Caki2 (cell line): ENCODE measurements around the gene PTH1R. TPM values are rescaled to one million over a fixed set of nuclear protein-coding genes. Genes with fewer than 3 reads are reported as not detected.

Source experiments
- DNase-seq: peaks from one replicate; pipeline ENCODE4 v3.0.0-alpha.2; 2015; ENCODE audit warnings: low read depth
- in situ Hi-C: cut with HindIII; loops from 2 replicates; pipeline ENCODE4 v1.10.0; 2016; ENCODE audit warnings: low sequenced_read_pairs, low pct_unique_long_range_greater_than_20kb, mixed read lengths
- total RNA-seq: library from RNA; depleted of rRNA; stranded (reverse); fragments of >200 nt; shearing (Covaris generic); gene quantifications from 2 replicates; pipeline ENCODE4 v1.2.3, GENCODE V29; 2014; ENCODE audit warnings: low replicate concordance

Gene PTH1R
- total RNA-seq, 1 experiment from 2014 or later: 3.3 TPM

DNA sequence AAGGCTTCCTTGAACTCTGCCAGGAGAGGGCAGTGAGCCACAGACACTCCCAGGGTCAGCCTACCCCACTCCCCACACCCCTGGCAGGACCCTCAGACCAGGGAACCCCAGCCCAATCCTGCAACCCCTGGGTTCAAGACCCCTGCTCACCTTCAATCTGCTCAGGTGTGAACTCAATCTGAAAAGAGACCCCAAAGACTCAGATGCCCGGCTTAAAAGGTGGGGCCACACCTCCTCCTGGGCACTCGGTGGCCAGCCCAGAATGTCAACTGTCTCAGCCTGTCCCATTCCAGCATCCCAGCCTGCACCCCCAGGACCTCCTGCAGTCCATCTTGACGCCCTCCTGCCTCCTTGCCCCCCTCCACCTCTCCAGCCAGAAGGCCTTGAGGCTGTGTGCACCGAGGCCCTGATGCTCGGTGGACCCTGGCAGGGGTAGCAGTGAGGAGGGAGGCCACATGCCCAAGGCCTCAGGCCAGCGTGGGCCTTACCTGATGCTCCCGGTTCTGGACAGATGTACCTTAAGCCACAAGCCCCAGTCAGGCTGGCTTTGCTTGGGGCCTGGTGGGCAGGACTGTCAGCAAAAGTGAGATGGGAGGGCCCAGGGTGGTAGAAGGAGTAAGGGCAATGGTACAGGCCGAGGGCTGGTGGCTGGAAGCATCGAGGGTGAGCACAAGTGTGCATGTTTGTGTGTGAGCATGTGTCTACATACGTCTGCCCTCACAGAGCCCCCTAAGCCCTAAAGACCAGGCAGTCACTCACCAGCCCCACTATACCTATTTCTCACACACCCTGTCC lies 16.5 kb upstream of the PTH1R start:
- in situ Hi-C loops: no loop called here
- DNase-seq: no peak

DNA sequence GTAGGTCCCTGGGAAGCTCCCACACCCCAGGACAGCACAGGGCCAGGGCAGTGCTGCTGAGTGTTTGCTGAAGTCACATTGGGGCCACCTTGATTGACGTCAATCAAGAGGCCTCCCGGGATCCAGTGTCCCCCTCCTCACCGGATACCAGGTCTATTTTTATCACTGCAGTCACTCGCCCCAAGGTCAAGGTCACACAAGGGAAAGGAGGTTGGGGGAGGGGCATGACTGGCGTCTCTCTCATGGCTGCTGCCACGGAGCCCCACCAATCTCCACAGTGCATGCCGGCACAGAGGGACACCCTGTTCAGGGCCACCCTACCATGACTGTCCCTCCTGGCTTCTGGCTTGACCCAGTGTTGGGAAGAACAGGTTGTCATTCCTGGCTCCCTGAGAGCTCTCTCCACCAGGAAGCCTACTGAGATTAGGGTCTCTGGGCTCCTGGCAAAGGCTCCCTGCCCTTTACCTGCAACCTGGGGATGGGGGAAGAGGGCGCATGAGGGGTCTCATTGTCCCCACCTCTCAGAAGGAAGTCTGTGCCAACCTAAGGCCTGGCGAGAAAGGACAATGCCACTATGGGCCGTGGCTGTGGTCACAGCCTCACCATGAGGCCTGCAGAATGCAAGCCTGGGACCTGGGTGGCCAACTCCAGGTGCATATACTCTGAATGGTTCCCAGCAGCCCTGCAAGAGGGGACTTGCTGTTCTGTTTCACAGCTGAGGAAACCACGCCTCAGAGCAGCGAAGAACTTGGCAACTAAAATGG lies 15.7 kb upstream of the PTH1R start:
- in situ Hi-C loops: no loop called here
- no peak for DNase-seq

DNA sequence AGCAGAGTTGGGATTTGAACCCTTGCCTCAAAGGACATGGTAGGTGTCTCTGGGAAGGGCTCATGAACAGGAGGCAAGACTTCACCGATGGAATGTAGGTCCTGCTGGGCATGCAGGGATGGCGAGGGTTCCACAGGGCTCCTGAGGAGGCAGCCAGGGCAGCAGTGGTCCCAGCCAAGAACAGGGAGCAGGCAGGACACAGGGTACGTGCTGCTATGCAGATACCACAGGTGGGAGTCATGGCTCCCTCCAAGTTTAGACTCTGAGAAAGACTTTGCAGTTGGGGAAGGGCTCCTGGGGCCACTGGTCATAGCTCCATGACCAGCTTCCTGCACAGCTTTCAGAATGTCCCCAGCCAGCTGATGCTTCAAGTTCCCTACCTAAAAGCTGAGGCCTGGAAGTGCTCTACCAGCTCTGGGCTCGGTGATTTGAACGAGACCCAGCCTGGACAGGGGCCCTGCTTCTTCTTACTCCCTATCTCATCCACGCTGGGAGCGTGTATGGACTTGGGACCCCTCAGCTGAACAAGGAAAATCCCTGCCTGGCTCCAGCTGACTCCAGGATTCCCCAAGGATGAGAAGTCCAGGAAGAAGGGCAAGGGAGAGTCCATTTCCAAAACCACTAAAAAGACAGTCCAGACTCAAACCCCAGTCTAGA lies 15.0 kb upstream of the PTH1R start:
- in situ Hi-C loops: no loop called here
- no peak for DNase-seq

DNA sequence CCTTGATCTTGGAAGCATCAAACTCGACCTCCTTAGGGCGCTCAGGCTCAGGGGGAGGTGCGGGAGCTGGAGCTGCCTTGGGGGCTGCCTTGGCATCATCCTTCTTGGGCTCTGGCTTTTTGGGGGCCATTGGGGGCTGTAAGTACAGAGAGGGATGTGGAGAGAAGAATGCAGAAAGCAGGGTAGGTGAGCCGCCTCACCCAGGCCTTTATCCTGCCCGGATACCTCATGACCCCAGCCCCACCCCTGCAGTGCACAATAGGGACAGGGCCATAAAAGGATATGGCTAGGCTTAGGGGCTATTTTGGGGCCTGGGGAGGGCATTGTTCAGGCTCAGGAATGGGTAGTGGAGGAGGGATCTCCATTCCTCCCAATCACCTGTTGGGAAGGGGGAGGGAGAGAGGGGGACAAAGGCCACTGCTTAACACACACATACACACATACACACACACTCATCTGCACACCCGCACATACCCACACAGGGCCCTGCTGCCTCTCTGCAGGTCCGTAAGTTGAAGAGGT lies 14.2 kb upstream of the PTH1R start, which contains the start of gene MYL3:
Gene MYL3 (minus strand): TSS at position 184 of the 522 bp plus-strand sequence. CDS start 54 bp downstream, at position 130.
- DNase-seq: no peak
- in situ Hi-C loops: no loop called here

DNA sequence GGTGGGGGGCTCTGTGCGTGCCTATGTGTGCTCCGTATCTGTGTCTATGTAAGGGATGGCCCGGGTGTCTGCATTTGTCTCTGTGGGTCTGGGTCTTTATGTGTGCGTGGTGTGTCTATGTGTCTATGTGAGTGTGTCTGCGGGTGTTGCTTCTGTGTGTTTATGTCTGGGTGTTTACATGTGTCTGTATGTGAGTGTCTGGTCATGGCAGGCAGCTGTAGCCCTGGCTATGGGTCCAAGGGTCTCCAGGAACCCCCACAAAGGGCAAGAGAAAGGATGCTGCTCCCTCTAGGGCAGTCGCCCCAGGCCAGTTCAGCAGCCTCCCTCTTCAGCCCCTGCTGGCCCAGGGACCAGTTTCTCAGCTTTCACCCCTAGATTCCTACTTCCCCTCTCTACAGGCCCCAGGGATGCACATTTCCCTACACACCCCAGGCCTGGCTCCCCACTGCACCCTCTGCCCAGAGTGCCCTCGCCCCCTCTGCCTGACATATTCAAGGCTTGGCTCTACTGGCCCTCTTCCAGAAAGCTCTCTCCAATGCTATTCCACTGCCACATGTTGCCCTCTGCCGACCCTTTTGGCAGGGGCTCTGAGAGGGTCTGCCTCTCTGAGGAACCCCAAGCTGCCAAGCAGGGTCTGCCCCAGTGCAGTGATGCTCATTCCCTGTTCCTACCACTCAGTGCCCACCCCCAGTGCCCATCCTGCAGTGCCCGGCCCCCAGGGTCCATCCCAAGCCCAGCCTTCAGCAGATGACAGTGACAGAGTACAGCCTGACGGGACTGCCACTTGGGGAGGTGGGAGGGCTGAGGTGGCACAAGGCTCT lies 13.2 kb upstream of the PTH1R start:
- no peak for DNase-seq
- in situ Hi-C loops: no loop called here

DNA sequence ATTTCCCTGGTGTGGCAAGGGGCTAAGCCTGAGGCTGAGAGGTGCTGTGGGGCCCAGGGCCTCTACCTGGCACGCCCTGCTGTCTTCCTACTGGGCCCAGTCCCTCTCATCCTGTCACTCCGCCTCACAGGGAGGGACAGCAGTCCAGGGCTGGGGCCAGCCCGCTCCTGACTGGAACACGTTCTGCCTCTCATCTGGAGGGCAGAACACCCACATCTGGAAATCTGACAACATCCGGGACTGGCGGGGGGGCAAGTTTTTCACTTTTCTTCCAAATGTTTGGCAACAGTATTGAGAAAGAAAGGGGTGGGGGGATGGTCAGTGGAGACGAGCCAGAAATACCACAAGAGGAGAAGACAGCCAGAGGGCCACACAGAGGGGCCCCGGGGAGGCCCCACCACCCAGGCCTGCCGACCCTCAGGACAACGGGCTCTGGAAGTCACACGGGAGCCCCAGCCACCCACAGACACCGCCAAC lies 12.5 kb upstream of the PTH1R start:
- no peak for DNase-seq
- in situ Hi-C loops: no loop called here

DNA sequence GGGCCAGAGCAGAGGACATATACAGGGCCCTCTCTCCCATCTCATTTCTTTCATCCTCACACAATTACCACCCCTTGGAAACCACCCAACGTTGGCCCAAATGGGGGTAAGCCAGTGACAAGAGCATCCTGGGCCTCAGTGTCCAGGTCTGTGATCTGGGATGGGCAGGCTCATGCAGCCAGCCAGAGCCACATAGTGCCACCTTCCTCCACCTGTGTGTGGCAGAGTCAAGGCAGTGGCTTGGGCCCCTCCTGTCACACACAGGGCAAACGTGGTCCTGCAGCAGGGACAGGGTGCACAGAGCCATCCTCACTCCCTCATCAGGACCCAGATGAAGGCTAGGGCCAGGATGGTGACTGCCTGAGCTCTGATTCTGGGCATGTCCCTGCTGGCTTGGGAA lies 12.0 kb upstream of the PTH1R start:
- in situ Hi-C loops: no loop called here
- no peak for DNase-seq

DNA sequence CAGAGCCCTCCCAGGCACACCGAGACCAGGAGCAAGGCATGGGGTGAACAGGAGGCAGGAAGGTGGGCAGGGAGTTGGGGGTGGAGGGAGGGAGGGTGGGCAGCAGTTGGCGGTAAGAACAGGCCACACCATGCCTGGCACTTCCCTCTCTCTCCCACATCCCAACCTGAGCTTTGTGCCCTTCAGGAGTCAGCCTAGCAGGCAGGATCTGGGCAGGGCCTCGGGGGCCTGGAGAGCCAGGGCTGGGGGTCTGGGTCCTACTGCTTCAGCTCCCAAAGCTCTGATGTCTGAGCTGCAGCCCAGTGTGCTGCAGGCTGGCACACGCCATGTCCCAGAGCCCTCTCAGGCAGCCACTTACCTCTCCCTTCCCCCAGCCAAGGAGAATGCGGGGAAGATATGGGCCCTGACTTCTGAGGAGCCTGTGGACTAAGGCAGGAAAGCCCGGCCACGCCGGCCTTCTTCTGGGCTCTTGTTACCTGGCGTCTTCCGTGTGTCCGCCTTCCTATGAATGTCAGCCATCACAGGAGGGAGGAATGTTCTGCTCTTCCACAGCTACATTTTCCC lies 11.4 kb upstream of the PTH1R start:
- DNase-seq: no peak
- in situ Hi-C loops: no loop called here

DNA sequence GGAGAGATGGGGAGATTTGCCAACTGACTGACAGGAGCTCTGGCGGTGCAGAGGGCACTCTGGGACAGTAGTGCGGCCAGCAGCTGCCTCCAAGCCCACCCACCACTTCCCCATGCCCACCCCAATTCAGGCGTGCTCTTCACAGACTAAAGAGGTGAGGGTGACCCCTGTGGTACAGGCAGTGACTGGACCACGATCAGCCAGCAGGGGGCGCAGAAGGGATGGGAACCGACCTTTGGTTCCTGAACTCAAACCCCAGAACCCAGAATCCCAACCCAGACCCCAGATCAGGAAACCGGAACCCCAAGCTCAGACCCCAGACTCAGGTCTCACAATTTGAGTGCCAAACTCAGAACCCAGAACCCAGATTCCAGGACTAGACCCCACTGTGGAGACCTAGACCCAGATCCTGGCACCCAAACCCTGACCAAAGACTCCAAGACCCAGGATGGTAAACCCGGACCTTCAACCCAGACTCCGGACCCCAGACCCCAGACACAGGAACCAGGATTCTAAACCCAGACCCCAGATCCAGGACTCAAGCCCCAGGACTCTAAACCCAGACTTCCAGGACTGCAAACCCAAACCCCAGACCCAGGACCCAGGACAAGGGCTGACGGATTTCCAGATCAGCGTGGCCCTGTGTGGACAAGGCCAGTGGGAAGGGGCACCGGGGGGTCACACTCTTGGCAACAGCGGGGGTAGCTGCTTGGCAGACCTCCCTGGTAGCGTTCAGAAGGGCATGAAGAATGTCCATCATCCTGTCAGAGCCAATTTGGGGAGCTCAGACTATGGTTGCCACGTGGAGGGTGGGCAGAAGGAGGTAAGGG lies 10.6 kb upstream of the PTH1R start:
- no peak for DNase-seq
- in situ Hi-C loops: no loop called here

DNA sequence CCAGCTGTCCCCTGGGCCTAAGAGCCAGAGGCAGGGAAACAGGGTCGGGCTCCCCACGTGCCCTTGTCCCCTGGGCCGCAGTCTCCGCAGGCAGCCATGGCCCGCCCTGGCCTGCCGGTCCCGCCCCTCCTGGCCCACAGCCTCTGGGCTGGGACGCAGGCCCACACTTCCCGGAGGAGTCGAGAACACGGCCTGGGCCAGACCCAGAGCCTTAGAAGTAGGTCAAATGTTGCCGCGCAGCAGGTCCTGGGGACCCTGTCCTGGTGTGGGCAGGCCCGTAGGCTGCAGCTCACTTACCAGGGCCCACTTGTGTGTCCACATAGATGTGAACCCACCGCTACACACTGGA lies 10.0 kb upstream of the PTH1R start:
- DNase-seq: no peak
- in situ Hi-C loops: no loop called here

DNA sequence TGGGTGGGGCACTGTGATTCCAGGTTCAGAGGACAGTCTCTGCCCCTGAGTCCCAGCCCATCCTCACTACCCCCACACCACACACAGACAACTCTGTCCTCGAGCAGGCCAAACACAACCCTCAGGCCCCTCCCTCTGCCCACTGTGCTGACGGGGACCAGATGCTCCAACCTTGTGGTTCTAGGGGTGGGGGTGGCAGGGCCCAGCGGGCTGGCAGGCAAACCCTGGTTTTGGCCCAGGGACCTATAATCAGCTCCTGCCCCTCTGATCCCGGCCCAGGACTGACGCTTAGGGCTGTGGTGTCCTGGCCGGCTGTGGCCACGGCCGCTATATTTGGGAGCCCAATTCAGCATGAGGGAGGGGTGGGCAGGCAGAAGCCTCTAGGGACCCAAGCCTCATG lies 9.2 kb upstream of the PTH1R start:
- DNase-seq: no peak
- in situ Hi-C loops: no loop called here

DNA sequence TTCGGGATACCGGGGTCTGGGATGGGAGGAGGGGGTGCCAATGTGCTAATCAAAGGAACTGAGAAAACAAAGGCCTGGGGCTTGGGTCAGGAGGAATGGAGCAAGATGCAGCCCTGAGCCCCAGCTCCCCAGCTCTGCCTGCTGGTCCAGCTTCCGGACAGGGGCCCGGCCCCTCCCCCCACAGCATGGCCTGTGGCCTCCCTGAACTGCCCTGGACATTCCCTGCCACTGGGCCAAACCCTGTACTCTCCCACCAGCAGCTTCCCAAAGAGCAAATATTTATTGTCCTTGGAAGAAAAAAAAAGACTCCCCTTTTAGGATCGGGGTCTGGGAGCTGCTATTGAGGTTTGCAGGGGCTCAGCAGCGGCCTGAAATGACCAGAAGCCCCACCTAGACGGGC lies 8.6 kb upstream of the PTH1R start:
- no peak for DNase-seq
- in situ Hi-C loops: no loop called here

DNA sequence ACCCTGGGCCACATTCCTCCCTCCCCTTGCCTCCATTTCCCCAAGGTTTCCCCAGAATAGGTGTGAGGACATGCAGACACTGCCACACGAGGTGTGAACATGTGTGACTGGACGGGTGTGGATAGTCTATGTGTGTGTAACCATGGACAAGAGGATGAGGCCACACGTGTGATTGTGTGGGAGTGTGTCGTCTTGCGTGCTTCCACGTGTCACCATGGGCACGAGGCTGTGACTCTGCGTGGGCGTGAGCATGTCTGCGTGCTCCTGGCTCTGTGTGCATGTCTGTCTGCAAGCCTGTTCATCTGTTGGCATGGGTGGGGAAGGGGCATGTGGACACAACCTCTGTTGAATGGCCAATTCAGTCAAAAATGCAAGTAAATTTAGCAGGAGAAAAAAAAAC lies 8.1 kb upstream of the PTH1R start:
- no peak for DNase-seq

DNA sequence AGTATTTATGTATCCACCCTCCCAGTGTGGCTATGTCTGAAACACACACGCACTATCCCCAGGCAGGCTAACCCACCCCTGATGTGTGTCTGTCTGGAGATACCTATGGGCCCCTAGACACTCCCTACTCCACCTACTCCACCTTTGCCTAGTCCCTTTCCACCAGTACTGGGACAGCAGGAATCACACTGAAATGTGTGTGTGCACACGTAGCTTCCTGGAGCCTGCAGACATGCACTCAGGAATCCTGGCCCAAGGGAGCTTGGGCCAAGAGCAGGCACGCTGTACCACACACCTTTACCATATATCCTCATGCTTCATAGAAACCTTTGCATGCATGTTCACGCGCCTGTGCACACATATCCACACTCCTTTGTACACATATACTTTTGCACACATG lies 6.9 kb upstream of the PTH1R start:
- in situ Hi-C loops: no loop called here
- no peak for DNase-seq

More for the DNA sequence above, 8.1 kb upstream of the PTH1R start:
- in situ Hi-C loops: no loop called here

DNA sequence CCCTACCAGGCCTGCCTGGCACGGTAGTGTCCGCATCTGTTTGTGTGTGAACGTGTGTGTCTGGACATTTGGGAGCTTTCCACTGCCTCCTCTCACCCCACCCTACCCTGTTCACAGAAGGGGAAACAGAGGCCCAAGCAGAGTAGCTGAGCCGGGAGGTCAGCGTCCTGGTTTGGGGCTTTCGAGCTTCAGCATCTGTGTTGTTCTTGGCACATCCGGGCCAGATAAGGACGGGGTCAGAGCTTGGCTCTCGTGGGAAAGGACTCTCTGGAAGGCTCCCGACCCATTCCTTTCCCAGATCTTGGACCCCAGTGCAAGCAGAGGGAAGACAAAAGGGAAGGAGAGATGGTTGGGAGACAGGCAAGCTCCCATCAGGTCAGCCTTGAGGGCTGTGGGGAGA lies 6.3 kb upstream of the PTH1R start:
- no peak for DNase-seq
- in situ Hi-C loops: no loop called here

DNA sequence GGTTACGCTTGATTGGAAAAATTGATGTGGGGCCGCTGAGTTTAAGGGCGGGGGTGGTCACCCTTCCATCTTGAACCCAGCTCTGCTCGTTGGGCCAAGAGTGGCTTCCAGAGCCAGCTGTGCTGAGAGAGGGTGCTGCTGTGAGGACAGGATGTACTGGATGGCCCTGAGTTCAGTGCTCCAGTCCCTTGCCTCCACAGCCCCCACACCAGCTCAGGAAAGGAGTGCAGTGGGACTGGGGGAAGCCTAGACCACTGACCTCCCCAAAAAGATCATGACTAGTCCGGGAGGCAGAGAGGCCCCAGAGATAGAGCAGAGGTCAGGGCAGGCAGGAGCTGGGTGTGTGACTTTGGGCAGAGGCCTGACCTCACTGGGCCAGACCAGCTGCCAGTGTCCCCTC lies 4.0 kb upstream of the PTH1R start:
- DNase-seq: no peak
- in situ Hi-C loops: no loop called here

DNA sequence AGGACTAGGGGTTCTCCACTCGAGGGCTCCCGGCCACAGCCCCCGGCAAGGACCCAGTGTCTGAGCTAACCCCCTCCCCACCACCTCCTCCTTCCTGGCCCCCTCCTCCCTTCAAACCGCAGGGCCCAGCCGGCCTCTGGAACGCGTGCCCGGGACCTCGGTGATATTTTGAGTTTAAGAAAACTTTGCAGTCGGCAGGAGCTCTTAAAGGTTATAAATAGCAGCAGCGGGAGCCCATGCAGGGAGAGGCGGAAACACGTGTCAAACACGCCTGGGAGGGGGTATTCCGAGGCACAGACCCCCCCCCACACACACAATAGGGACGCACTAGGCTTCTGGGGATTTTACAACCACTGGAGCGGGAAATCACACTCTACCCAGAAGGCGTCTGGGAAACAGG lies 3.1 kb upstream of the PTH1R start:
- DNase-seq: no peak

More for the DNA sequence above, 3.1 kb upstream of the PTH1R start:
- in situ Hi-C loops: no loop called here
